GM12878 (cell line): ENCODE measurements around the gene AIRE. TPM values are rescaled to one million over a fixed set of nuclear protein-coding genes. Genes with fewer than 3 reads are reported as not detected.

ENCODE experiments used
- ATAC-seq: fragments of 200-7000 bp; cut with Tn5 transposase; 3 replicates; pipeline ENCODE4 v1.9.1; 2020; ENCODE audit warnings: mild to moderate bottlenecking, moderate library complexity
- BruUV-seq: library from RNA; stranded (reverse); fragments of 400-500 nt; replicated peaks from 2 replicates; lab custom pipeline; 2021; lab: Mats Ljungman, UMichigan
- CTCF ChIA-PET: fragments of 300-600 bp; sonication (Branson Sonifier 250); formaldehyde crosslinking; extraction: SDS; loops from one replicate; lab custom pipeline; 2021; ENCODE audit warnings: inconsistent platforms; lab: Yijun Ruan, JAX
- POLR2A ChIA-PET: fragments of 350-600 bp; formaldehyde crosslinking; extraction: SDS; loops from one replicate; lab custom pipeline; 2021; ENCODE audit warnings: inconsistent platforms; lab: Charles Lee
- RAD21 ChIA-PET: fragments of 300-600 bp; sonication (Branson Sonifier 250); formaldehyde crosslinking; loops from one replicate; lab custom pipeline; 2023; ENCODE audit warnings: antibody characterized with exemption; ENCODE audit not compliant: unreplicated experiment; lab: Charles Lee
- SMC1A ChIA-PET: fragments of 300-600 bp; sonication (Branson Sonifier 250); formaldehyde crosslinking; loops from one replicate; lab custom pipeline; 2023; ENCODE audit not compliant: unreplicated experiment, uncharacterized antibody; lab: Charles Lee
- DNase-seq: peaks from one replicate; pipeline ENCODE4 v3.0.0-alpha.2; 2011; ENCODE audit warnings: low read depth, low spot score
- FAIRE-seq: peaks from 3 replicates; lab custom pipeline; 2011; peaks lifted over from hg19 to GRCh38; lab: Jason Lieb, UNC
- H2AFZ ChIP-seq: 2 replicates; pipeline ENCODE4 v1.6.0; 2011; ENCODE audit warnings: low read depth, low read length, control low read depth; ENCODE audit not compliant: control insufficient read depth
- H3K27ac ChIP-seq: 2 replicates; pipeline ENCODE4 v1.5.1; 2011; ENCODE audit warnings: control low read depth; ENCODE audit not compliant: control insufficient read depth, insufficient read depth
- H3K27me3 ChIP-seq, 2 experiments: replicated peaks in 1 of 2; 2 replicates each; pipeline versions ENCODE4 v1.6.0 to v1.6.1; 2011; ENCODE audit warnings: low read length in 1 of 2; ENCODE audit not compliant: control insufficient read depth in 2 of 2, insufficient read depth in 2 of 2
- H3K36me3 ChIP-seq, 2 experiments: 2 replicates each; pipeline ENCODE4 v1.5.1; 2011; ENCODE audit warnings: low read length in 1 of 2; ENCODE audit not compliant: control insufficient read depth in 2 of 2, insufficient read depth in 2 of 2
- H3K4me1 ChIP-seq: 2 replicates; pipeline ENCODE4 v1.6.1; 2011; ENCODE audit warnings: mild to moderate bottlenecking, low read length, moderate library complexity, mixed read lengths; ENCODE audit not compliant: control insufficient read depth, insufficient read depth
- H3K4me2 ChIP-seq: 2 replicates; pipeline ENCODE4 v1.6.0; 2011; ENCODE audit warnings: control low read depth; ENCODE audit not compliant: control insufficient read depth, insufficient read depth
- H3K4me3 ChIP-seq: fragments of 200-600 bp; sonication (generic); 2 replicates; pipeline ENCODE4 v1.5.1; 2016
- H3K79me2 ChIP-seq: 2 replicates; pipeline ENCODE4 v1.6.0; 2011; ENCODE audit warnings: low read length; ENCODE audit not compliant: control insufficient read depth, insufficient read depth
- H3K9ac ChIP-seq: 2 replicates; pipeline ENCODE4 v1.8.0; 2011; ENCODE audit warnings: low read length, control low read depth, mixed read lengths; ENCODE audit not compliant: control insufficient read depth, insufficient read depth
- H3K9me3 ChIP-seq: replicated peaks from 3 replicates; pipeline ENCODE4 v1.5.1; 2011; ENCODE audit warnings: mild to moderate bottlenecking, low read length; ENCODE audit not compliant: control insufficient read depth, insufficient read depth
- H4K20me1 ChIP-seq: 2 replicates; pipeline ENCODE4 v1.6.0; 2011; ENCODE audit not compliant: control insufficient read depth, insufficient read depth
- CBX3 ChIP-seq: fragments of 200-600 bp; sonication (generic); IDR thresholded peaks from 2 replicates; pipeline ENCODE4 v1.6.1; 2016; ENCODE audit warnings: low read depth, borderline replicate concordance
- CREB1 ChIP-seq: IDR thresholded peaks from 2 replicates; pipeline ENCODE4 v1.6.1; 2012; ENCODE audit warnings: low read depth, mild to moderate bottlenecking, inconsistent platforms
- DPF2 ChIP-seq: fragments of 450-650 bp; IDR thresholded peaks from 2 replicates; pipeline ENCODE4 v1.6.1; 2017; ENCODE audit warnings: mild to moderate bottlenecking
- E2F4 ChIP-seq: IDR thresholded peaks from 2 replicates; pipeline ENCODE4 v1.6.1; 2012; ENCODE audit warnings: low read depth, low read length, improper control_type of control experiment
- FOXK2 ChIP-seq: fragments of 450-650 bp; IDR thresholded peaks from 2 replicates; pipeline ENCODE4 v1.6.1; 2017; ENCODE audit warnings: mild to moderate bottlenecking, moderate library complexity
- HDAC6 ChIP-seq: fragments of 200-600 bp; sonication (generic); IDR thresholded peaks from one replicate; pipeline ENCODE4 v1.8.0; 2017; ENCODE audit warnings: antibody characterized with exemption; ENCODE audit not compliant: unreplicated experiment
- NFYB ChIP-seq: IDR thresholded peaks from 2 replicates; pipeline ENCODE4 v1.6.1; 2011; ENCODE audit warnings: low read depth, mild to moderate bottlenecking, low read length, improper control_type of control experiment, moderate library complexity; ENCODE audit not compliant: insufficient read depth
- PBX3 ChIP-seq: IDR thresholded peaks from 2 replicates; pipeline ENCODE4 v1.6.1; 2011; ENCODE audit warnings: mild to moderate bottlenecking, low read depth, low read length, moderate library complexity; ENCODE audit not compliant: insufficient replicate concordance
- SKIL ChIP-seq: fragments of 450-650 bp; IDR thresholded peaks from 2 replicates; pipeline ENCODE4 v1.6.1; 2017; ENCODE audit warnings: mild to moderate bottlenecking, low read depth, inconsistent platforms; ENCODE audit not compliant: poor library complexity, severe bottlenecking
- SREBF2 ChIP-seq: IDR thresholded peaks from 2 replicates; pipeline ENCODE4 v1.6.1; 2012; ENCODE audit warnings: mild to moderate bottlenecking, low read length
- ZNF622 ChIP-seq: fragments of 450-650 bp; IDR thresholded peaks from 2 replicates; pipeline ENCODE4 v1.6.1; 2017; ENCODE audit warnings: mild to moderate bottlenecking, inconsistent platforms
- ZZZ3 ChIP-seq: IDR thresholded peaks from 2 replicates; pipeline ENCODE4 v1.6.1; 2011; ENCODE audit warnings: low read depth; ENCODE audit not compliant: control insufficient read depth, insufficient read length
- WGBS: methylation state at CpG from one replicate; pipeline ENCODE4 v1.1.6; 2016; ENCODE audit warnings: low lambda C conversion rate; ENCODE audit not compliant: insufficient replicate concordance, insufficient coverage; ENCODE audit errors: missing lambda C conversion rate; 5-methylcytosine and 5-hydroxymethylcytosine counted together
- in situ Hi-C: fragments of 300-500 bp; cut with MboI; formaldehyde crosslinking; loops from 9 replicates; pipeline ENCODE4 v1.14.3; 2018; ENCODE audit warnings: mixed read lengths
- intact Hi-C: fragments of 100-400 bp; cut with micrococcal nuclease; formaldehyde crosslinking; loops from one replicate; pipeline ENCODE4 v1.14.2; 2022; ENCODE audit not compliant: unreplicated experiment
- polyA plus RNA-seq, 11 experiments: library from polyadenylated mRNA; depleted of rRNA in 4 of 11; unstranded in 6 of 11; stranded (reverse) in 5 of 11; fragments of >200 nt; fragmentation: Nextera tagmentation in 4 of 11; fragmentation: Illumina TruSeq in 1 of 11; extraction: Ambion mirVana in 4 of 11; extraction: Trizol in 1 of 11; gene quantifications; 1 replicate in 1 of 11; 2 replicates in 10 of 11; pipeline versions ENCODE4 v1.2.1 to v1.2.3, GENCODE V29; 2011 to 2016; ENCODE audit warnings: inconsistent platforms in 2 of 11, missing spikeins in 2 of 11, low read depth in 1 of 11
- total RNA-seq, 4 experiments: library from RNA; depleted of rRNA in 3 of 4; stranded (reverse); fragments of >200 nt in 3 of 4; fragmentation: Illumina TruSeq in 1 of 4; extraction: Trizol in 1 of 4; gene quantifications; 2 replicates each; pipeline versions ENCODE4 v1.2.1 to v1.2.3, GENCODE V29; 2013 to 2021

AIRE gene
- total and polyA plus RNA-seq, 10 of the 15 experiments (the other 5 are each of a cell fraction or from before 2014, with no cell fraction given): 0.05 to 0.10 TPM; not detected in 8

- H3K4me3 ChIP-seq: no peak overlapping the region
- CTCF ChIA-PET: interaction anchor here (2.7 kb wide), 1 partner anchor 8 kb away, joined by 9 read pairs; no protein-coding TSS in a partner anchor
- DNase-seq (no peak), FAIRE-seq (no peak), ATAC-seq (no peak)
- H3K79me2 ChIP-seq: no peaks in the 10 kb centered on the region
- H3K27ac ChIP-seq: no peak overlapping the region
- intact Hi-C loops: no loop called here
- in situ Hi-C loops: no loop called here
- SMC1A ChIA-PET: interaction anchor here (1.2 kb wide), 1 partner anchor 36 kb away, joined by 3 read pairs; no protein-coding TSS in a partner anchor
- H3K36me3 ChIP-seq: no peaks in the 10 kb centered on the region
- 22% methylated on average over 4 of the region's 4 CpGs for WGBS
- RAD21 ChIA-PET: no interaction called here
- TF ChIP-seq SKIL: no peak
- no peaks in the 10 kb centered on the region for H4K20me1 ChIP-seq
- H3K9me3 ChIP-seq: no peaks in the 10 kb centered on the region
- POLR2A ChIA-PET: no interaction called here
- H3K9ac ChIP-seq: no peak overlapping the region
- no peak overlapping the region for H3K4me2 ChIP-seq
- BruUV-seq: no TSS peak
- H3K4me1 ChIP-seq: no peaks in the 10 kb centered on the region; the same call in 1 of the 2 replicates
- H2AFZ ChIP-seq: no peak overlapping the region
- no peaks in the 10 kb centered on the region for H3K27me3 ChIP-seq
Measured at GRCh38 chr21:44260066-44260465, 25.6 kb upstream of the AIRE start.

GRCh38 chr21:44260791-44261631 is 24.7 kb upstream of the AIRE start:
- POLR2A ChIA-PET: no interaction called here
- TF ChIP-seq ZNF622 (no peak), CBX3 (no peak), PBX3 (no peak), E2F4 (no peak), SREBF2 (no peak), FOXK2 (no peak), NFYB (no peak), DPF2 (no peak), ZZZ3 (no peak), CREB1 (no peak), HDAC6 (no peak)

More at GRCh38 chr21:44260791-44261631, 24.7 kb upstream of the AIRE start:
- FAIRE-seq (no peak), ATAC-seq (no peak), DNase-seq (no peak)
- Histone ChIP-seq H3K79me2 (no peaks in the 10 kb centered on the region), H3K9me3 (no peaks in the 10 kb centered on the region), H3K4me3 (no peak overlapping the region), H3K4me1 (no peaks in the 10 kb centered on the region; the same call in 1 of the 2 replicates), H3K36me3 (no peaks in the 10 kb centered on the region), H3K4me2 (no peak overlapping the region), H3K27ac (no peak overlapping the region), H2AFZ (no peak overlapping the region), H4K20me1 (no peaks in the 10 kb centered on the region), H3K9ac (no peak overlapping the region), H3K27me3 (no peaks in the 10 kb centered on the region)
- ChIA-PET CTCF (interaction anchor here (2.7 kb wide), 1 partner anchor 7 kb away, joined by 9 read pairs; no protein-coding TSS in a partner anchor), SMC1A (interaction anchor here (1.2 kb wide), 1 partner anchor 35 kb away, joined by 3 read pairs; no protein-coding TSS in a partner anchor), RAD21 (no interaction called here)
- in situ Hi-C loops (no loop called here), intact Hi-C loops (no loop called here)
- BruUV-seq: no TSS peak
- WGBS: 16% methylated on average over 19 of the region's 19 CpGs
